Measurements from ENCODE around the gene CDH18.

- TF ChIP-seq CTCF (IDR thresholded peaks at IDR 0.05; ENCODE audit: poor library complexity, severe bottlenecking), result no peak
- no peak for TF ChIP-seq EP300 (conservative IDR thresholded peaks at IDR 0.05; ENCODE audit: poor library complexity, severe bottlenecking)
- TF ChIP-seq EZH2 (IDR thresholded peaks at IDR 0.05; ENCODE audit: borderline replicate concordance, insufficient read depth, low read length, poor library complexity, severe bottlenecking), result no peak
- no peak for TF ChIP-seq POLR2AphosphoS5 (IDR thresholded peaks at IDR 0.05)
Observed at GRCh38 chr5:19638461-19638860, 349.5 kb downstream of the CDH18 start.

All from neural cell (in vitro differentiated cells).